ENCODE measurements around the gene FYN.

DNA sequence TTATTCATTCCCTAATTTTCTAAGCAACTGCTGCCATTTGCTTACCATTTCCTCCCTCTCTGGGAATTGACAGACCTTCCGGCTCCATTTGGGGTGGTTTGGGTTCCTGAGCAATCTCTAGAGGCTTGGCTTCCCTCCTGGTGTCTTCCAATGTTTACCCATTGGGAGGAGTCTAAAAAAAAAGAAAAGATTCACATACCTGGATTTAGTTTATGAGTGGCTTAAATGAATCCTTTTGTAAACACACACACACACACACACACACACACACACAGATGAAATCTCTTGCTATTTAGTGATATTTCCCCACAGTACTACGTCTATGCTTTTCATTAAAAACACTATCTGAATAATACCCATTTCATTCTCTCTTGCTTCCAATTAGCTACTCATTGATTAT is 219.3 kb downstream of the FYN start:
- TF ChIP-seq EZH2 (IDR thresholded peaks at IDR 0.05) (no peak), POLR2AphosphoS5 (IDR thresholded peaks at IDR 0.05; ENCODE audit: borderline replicate concordance, low read depth, low read length) (no peak)
